ENCODE data around the gene LHX6.

LHX6 gene

DNA sequence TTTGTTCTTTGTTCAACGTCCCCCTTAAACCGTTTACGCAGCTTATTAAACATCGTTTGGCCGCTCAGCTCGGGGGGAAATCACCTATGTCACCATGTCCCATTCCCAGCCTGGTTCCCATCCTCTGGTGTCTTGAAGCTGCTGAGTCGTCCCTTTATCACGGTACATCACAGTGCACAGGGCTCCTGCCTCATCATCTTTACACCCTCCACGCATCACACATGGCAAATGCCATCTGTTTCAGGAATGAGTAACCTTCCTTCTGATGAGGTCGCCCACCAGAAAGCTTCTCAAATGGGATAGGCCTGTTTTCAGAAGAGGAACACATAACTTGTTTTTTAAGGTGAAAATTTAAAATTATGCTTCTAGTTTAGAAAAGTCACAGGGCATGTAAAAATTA lies 7.9 kb upstream of the LHX6 start:
- DNase-seq (ENCODE audit: low read depth in 2 of 3, low spot score in 2 of 3) = no peak

DNA sequence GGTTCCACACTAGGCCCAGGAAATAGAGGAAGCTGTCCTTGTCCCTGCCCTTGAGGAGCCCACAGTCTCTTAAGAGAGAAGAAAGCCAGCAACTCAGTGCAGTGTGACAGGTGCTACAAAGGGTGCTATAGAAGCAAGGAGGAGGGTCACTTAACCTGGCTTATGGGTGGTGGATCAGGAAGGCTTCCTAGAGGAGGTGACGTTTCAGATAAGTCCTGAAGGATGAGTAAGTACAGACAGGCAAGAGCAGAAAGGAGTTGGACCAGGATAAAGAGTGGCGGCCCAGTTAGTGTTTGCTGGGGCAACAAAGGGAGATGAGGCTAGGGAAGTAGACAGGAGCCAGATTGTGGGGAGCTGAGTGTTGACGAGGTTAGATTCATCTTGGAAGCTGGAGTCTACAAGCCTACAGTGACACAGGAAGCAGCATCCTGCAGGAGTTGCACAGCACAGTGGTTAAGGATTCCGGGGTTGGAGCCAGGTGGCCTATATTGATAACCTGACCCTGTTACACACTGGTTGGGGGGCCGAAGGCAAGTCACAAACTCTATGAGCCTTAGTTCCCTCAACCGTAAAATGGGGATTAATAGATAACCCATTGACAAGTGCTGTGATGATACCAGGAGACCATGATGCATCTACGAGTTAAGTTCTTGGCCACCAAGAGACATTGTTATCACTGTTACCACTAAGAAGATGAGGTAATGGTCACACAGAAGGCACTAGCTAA lies 5.4 kb upstream of the LHX6 start:
- DNase-seq (ENCODE audit: low read depth in 2 of 3, low spot score in 2 of 3) = no peak

DNA sequence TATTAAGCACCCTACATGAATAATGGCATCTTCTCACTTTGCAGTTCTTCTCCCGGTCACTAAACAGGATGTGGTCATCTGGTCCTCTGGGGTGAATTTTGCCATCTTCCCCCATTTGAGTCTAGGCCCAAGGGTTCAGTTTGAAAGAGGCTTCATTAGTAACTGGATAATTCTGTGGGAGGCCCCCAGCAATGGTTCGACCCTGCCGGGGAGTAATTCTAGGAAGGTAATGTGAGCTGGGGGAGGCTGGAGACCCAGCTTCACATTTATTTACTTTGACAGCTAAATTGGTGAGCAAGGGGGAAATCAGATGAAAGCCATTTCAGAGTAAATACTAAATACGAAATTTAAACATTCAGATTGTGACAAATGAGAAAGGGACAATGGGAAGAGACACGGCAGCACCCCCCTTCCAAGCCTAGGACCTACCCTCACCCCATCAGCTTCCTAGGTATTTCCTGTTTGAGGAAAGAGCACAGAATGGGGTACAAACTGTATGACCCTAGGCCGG lies 4.1 kb upstream of the LHX6 start:
- no peak for DNase-seq (ENCODE audit: low read depth in 2 of 3, low spot score in 2 of 3)

DNA sequence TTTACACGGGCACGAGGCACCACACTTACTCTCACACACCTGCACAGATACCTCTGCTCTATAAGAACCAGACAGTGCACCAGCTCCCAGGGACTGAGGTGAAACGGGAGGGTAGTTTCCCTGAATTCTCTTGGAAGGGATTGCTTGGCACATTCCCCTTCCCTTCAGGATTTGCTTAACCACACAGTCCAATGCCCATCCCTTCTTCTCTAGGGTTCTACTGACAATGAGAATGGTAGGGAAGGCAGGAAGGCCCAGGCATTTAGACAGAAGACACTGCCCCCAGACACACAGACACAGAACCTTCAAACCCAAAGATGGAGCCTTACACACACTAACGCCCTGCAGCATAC lies 704 bp upstream of the LHX6 start:
- no peak for DNase-seq (ENCODE audit: low read depth in 2 of 3, low spot score in 2 of 3)

DNA sequence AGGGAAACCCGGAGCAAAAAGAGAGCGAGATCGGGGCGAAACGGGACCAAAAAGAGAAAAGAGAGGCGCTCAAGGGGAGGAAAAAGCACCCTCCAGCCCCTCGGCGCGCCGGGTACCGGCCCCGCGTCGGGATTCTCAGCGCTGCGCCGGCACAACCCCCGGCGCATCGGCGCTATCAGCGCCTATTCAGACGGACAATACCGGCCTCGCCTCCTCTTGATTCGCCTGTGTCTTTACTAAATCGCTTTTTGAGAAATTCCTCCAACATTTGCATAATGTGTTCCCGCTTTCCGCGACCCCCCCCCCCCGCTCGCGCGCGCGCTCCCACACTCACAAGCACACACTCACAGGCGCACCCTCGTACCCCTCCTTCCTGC lies 578 bp downstream of the LHX6 start:
- DNase-seq (ENCODE audit: low read depth in 2 of 3, low spot score in 2 of 3) = no peak

DNA sequence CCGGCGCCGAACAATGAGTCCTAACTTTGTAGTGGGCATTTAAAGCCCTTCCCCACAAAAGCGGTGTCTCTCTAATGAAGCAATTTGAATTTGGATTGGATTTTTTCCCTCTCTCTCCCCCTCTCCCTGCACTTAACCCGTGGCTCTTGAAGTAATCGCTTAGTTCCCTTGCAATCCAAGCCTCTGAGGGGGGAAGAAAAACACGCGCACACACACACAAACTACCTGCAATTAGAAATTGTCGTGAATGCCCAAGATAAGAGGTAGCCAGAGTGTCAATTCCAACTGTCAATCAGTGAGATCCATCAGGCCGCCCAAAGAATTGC lies 1.2 kb downstream of the LHX6 start:
- DNase-seq (ENCODE audit: low read depth in 2 of 3, low spot score in 2 of 3) = no peak

DNA sequence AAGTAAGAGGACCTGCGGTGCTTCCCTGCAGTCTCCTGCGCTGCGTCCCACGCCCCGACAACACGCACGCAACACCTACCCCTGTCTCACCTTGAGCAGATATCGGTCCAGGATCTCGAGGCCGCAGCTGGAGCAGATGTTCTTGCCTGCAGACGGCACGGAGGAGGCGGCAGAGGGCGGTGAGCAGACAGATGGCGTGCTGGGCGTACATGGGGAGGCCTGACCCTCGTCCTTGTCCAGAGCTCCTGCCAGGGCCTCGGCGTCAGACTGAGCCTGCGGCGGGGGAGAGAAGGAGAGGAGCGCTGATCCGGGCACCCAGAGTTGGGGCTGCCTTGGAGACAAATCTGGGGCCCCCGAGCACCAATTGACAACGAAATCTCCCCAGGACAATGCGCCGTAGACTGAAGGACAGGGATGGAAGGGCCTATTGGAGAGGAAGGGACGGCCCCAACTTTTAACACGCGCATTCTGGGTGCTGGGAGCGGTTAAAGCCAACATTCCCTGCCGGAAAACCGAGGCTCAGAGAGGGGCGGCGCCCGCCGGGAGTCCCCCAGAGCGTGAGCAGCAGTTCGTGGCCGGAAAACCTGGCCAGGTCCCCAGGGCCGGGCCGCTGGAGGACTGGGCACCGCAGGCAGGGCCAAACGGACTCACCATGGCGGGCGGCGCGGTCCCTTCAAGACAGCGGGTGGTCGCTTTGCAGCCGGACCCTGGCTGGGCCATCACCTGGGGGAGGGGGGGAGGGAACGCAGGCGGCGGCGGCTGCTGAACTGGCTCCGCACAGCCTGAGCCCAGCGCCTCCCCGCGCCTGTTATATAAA lies 1.8 kb downstream of the LHX6 start:
- DNase-seq (ENCODE audit: low read depth in 2 of 3, low spot score in 2 of 3) = no peak

DNA sequence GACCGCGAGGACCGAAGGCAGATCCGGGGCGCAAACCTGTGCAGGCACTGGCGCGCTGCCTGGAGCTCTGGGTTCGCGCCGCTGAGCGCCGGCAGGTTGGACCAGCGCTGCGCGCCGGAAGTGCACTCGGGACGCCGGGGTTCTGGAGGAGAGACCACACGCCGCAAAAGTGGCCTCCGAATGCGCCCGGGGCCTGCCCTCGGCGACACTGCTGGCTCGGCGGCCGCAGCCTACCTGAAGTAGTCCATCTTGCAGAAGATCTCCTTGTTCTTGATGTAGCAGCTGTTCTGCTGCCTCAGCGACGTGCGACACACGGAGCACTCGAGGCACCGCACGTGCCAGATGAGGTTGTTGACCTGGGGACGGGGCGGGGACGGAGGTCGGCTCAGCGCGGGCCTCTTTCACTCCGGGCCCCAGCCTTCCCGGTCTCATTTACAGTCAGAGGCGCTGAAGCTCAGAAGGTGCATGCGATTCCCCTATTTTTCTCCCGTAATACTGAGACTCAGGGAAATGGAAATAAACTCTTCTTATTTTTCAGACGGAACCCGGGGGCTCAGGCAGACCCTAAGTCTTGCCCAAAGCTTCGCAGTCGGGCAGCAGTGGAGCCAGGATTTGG lies 2.5 kb downstream of the LHX6 start:
- DNase-seq (ENCODE audit: low read depth in 2 of 3, low spot score in 2 of 3) = no peak

DNA sequence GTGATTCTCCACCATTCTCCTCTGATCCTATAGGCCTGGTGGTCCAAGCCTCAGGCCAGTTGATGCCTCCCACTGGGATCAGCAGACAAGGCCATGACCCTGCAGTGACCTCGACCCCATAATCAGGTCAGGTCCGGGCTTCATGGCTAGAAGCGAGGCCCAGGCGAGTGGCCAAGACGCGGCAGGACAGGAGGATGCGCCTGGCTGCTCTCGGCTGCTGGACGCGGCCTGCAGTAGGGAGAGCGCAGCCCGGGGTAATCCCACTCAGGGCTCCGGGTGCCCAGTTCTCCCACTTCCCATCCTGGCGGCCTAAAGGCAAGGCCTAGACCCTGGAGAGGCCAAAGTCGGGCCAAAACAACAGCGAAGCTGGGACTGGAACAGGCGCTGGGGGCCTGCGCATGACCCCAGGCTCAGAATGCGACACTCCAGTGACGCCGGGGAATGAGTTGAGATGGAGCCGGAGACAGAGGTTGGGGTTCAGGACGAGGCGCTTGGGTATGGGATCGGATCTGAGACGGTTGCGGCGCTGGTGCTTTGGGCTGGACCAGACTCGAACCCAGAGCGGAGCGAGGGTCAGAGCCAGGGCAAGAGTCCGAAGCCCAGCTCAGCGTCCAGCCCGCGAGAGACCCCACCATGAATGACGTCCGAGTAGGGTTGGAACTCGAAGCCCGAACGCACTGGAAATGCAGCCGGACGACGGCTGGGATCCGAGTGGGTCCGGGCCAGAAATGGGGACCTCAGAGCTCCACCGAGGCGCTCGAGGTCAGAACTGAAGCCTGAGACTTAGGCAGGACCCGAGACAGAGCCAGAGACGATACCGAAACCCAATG lies 3.2 kb downstream of the LHX6 start:
- DNase-seq (ENCODE audit: low read depth in 2 of 3, low spot score in 2 of 3) = no peak

DNA sequence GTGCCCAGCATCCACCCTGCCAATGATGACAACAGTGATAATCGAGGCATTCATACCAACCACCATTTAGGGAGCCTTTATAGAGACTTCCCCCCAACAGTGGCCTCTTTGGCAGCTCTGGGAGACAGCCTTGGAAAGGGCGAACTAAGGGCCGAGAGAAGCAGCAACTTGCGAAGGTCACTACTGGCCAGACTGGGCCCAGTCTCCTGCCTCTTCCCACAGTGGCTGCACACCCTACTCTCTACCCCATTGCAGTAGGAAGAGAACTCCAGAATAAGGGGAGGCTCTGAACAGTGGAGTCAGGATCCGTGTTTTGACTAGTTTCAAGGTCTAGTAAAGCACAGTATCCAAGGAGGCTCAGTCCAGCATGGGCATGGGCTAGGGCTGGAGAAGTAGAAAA lies 5.3 kb downstream of the LHX6 start:
- no peak for DNase-seq (ENCODE audit: low read depth in 2 of 3, low spot score in 2 of 3)

DNA sequence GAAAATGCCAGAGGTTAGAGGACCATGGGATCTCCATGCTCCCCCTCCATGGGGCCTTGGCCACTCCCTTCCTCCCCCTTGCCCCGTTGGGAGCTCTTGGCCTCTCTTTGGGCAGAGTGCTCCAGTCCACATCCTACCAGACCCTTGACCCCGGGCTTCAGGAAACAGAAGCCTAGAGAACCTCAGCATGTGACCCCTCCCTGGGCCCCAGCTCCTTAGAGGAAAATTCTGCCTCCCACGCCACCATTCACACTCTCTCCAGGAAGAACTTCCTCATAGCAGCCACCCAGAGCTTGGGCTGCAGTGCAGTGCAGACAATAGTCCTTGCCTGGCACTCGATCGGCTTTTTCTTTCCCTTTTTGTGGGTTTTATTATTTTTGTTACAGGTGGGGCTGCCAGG lies 6.0 kb downstream of the LHX6 start:
- DNase-seq (ENCODE audit: low read depth in 2 of 3, low spot score in 2 of 3) = no peak

DNA sequence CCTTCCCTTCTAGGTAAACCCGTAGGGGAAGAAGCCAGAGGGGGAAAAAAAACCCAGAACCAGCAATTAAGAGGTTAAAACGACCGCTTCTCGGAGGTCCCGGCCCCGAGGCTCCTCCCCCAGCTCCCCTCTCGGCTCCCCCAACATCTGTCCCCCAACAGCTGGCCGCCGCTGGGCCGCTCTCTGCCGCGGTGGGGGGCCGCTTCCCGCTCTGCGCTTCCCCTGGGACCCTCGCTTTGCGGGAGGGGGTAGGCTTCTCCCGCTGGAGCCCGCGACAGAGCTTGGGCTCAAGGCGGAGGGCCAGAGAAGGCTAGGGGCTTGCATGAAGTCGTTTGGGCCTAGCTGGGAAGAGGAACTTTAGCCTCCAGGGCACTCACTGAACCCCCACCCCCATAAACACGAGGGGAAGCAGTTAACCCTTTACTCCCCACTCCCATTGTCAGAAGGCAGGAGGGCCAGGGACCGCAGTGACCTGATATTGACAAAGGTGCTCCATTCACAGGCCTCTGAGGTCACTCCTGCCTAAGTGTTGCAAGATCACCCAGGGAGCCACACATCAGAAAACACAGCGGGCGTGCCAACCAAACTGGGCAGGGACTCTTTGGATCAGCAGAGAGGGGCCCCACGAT lies 7.5 kb downstream of the LHX6 start:
- no peak for DNase-seq (ENCODE audit: low read depth in 2 of 3, low spot score in 2 of 3)

DNA sequence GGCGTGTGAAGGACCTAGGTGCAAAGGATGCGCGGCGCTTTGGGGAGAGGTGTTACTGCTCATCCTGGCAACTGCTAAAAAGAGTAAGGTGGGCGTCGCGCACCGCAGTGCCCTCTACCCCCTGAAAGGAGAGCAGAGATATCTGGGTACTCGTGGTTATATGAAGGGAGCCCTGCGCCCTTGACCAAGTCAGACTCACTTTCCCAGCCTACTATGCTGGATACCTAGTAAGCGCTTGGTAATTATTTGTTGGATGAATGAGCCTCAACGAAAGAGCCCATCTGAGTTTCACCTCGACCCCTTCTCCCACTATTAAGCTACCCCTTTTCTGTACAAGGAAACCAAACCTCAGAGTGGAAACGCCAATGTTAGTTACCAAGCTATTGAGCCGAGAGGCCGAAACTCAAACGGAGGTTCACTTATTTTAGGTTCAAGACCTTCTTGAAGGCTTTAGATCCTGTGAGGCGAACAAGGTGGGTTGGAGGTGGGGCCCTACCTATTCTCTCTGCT lies 8.0 kb downstream of the LHX6 start:
- no peak for DNase-seq (ENCODE audit: low read depth in 2 of 3, low spot score in 2 of 3)

DNA sequence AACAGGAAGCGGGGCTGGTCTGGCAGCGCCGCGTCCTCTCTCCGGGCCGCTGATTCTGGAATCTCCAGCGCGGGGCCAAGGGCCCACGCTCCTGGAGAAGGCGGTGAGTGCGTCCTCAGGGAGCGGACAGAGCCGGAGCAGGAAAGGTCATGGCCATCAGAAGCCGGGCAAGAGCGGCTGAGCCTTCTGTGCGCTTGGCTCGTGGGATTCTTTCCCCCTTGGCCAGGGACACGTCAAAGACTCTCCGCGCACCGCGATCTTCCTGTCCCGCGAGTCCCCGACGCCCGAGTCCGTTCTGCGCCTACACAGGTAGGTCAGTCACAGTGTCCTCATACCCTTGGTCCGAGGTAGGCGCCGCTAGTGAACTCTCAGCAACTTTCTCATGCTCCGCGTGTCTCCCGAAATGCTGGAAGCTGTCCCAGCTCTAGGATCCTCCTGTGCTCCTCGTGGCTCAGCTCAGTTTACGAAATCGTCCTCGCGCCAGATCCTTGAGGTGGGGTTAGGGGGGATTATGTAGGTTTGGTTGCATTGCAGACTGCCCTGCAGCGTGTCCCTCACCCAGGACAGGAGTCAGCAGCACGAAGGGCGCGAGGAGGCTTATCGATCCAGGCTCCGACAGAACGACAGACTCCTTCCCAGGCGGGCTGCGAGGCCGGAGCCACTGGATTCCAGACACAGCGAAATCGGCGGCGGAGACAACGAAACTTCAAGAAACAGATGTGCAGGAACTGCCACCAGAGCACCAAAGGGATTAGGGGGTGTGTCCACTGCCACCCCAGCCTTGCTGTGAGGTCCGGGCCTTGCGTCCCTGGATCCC lies 8.7 kb downstream of the LHX6 start:
- DNase-seq (ENCODE audit: low read depth in 2 of 3, low spot score in 2 of 3) = no peak

DNA sequence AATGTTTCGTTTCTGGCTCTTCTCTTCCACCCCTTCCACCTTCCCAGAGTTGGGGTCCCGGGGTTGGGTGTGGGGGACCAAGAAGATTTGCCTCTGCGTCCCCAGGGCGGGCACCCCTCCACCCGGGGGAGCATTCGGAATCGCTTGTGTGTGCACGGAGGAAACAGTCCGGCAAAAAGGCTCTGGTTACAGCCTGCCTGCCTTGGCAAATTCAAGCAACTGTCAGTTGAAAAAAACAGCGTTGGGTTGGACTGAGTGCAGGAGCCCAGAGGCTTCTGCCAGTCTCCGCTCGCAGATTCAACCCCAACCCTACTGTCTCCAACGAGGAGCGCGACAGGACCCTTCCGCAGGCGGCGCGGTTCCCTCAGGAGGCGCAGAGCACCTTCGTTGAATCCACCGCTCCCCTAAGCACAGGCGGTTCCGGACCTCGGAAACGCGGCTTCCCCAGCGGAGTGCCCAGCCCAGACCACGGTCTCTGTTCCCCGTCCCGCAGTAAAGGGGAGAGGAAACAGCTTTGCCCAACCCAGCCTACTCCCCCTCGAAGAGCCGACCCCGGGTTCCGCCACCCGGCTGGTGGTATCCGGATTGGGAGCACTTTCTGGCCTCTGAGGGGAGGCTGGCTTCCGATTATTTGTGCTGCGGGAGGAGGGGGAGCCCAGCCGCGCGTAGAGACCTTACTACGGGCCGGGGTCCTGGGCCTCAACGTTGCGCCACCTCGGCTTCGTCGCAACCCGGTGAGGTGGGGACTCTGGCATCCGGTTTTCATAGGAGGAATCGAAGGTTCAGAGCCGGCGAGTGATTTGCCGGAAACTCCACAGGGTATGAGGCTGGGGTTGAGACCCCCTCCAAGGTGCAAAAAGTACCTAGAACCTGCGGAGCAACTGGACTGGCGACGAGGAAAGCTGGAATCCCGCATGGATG lies 9.6 kb downstream of the LHX6 start:
- DNase-seq (ENCODE audit: low read depth in 2 of 3, low spot score in 2 of 3) = no peak

DNA sequence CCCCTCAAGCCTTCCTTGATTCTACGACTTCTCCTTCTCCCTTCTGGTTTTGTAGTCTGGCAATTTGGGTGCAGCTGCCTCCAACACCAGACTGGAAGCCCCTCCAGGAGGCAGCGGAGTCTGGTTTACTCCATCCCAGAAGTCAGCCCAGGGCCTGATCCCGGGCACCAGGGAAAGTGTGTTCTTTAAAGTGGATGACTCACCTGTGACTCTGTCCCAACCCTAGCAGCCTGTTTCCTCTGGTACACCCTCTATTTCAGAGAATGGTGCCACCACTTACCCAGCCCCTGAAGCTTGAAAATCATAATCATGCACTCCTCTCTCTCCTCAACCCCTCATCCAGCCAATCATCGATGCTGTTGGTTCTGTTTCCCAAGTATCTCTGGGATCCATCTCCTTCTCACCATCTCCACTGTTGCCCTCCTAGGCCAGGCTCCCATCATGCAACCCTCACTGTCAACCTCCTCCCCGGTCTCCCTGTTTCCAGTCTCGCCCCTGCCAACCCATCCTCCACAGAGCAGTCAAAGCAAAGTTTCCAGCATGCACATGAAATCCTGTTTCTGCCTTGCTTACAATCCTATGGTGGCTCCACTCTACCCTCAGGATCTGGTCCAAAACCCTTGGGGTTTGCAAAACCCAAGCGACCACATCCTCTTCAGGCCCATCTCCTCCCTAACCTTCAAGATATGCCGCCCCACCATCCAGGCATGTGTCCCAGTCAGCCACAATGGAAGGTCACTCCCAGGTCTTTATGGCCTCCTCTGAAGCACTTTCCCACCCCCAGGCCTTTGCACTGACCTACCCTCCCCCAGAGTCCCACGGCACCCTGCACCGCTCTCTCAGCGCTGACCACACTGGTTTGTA lies 10.5 kb downstream of the LHX6 start:
- no peak for DNase-seq (ENCODE audit: low read depth in 2 of 3, low spot score in 2 of 3)

DNA sequence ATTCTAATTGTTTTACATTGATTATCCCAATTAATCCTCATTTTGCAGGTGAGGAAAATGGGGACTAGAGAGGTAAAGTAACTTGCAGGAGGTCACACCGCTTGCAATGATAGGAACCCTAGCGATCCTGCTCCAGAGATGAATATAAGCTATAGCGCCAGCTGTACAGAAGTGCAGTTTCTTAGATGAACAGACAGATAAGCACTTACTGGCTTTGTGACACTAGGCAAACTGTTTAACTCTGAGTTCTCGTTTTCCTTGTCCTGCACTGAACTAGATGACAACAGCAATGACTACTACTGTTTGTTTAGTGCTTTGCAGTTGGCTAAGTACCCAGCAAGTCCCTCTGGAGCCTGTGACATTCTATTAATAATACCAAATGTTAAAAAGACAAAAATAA lies 11.1 kb downstream of the LHX6 start:
- DNase-seq (ENCODE audit: low read depth in 2 of 3, low spot score in 2 of 3) = no peak

DNA sequence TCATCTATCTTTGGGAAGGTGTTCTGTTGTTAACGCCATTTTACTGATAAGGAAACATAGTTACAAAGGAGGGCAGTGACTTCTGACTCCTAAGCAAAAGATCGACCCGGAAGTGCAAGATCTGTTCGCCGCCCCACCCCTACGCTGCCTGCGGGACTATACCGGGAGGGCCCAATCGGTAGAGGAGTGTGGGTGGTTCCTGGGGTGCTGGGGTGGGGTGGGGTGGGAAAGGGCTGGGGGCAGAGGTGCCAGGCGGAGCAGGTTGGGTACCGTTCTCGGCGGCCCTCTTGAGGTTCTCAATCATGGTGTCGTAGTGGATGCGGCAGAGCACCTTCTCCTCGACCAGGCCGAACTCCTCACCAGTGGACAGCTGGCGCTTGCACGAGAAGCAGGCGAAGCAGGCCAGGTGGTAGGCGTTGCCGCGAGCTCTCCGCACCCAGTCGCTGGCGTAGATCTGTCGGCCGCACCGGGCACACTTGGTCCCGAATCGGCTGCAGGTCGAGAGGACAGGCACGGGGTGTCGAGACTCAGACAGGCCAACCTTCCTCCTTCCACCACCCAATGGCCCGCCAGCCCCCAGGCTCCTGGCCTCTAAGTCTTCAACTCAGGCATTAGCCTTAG lies 11.8 kb downstream of the LHX6 start:
- no peak for DNase-seq (ENCODE audit: low read depth in 2 of 3, low spot score in 2 of 3)

Measured in activated CD8-positive, alpha-beta memory T cell treated with anti-CD3 and anti-CD28 coated beads for 48 hours (primary cell).